GM18511 (cell line): Measurements from ENCODE around the gene BNIPL.

Experiments used
- ATAC-seq: cut with Tn5 transposase; IDR thresholded peaks from one replicate; pipeline ENCODE4 v1.9.1; 2021; ENCODE audit warnings: mild to moderate bottlenecking, moderate library complexity; ENCODE audit not compliant: unreplicated experiment

BNIPL gene

GRCh38 chr1:151054971-151055547 lies 18.7 kb downstream of the BNIPL start:
- no peak for ATAC-seq

- no peak for ATAC-seq
Observed at GRCh38 chr1:151055581-151055980, 19.2 kb downstream of the BNIPL start.

- ATAC-seq: no peak
Observed at GRCh38 chr1:151056149-151056548, 19.8 kb downstream of the BNIPL start.

GRCh38 chr1:151058692-151059091 lies 22.3 kb downstream of the BNIPL start:
- ATAC-seq: no peak

GRCh38 chr1:151059109-151060006 lies 23.0 kb downstream of the BNIPL start, which contains the start of gene CDC42SE1:
CDC42SE1 (minus strand) TSS chr1:151059622; CDS start chr1:151055730, 3,892 bp downstream.
- ATAC-seq: peak; percentile 86

GRCh38 chr1:151060007-151060656 lies 23.7 kb downstream of the BNIPL start, which contains the start of gene MLLT11:
MLLT11 (plus strand) TSS chr1:151060397; CDS start chr1:151067225, 6,828 bp downstream.
- ATAC-seq: no peak

- ATAC-seq: no peak
Observed at GRCh38 chr1:151060657-151061421, 24.5 kb downstream of the BNIPL start.

GRCh38 chr1:151061704-151062103 lies 25.3 kb downstream of the BNIPL start:
- ATAC-seq: no peak

GRCh38 chr1:151062741-151063371 lies 26.5 kb downstream of the BNIPL start:
- ATAC-seq: no peak

- no peak for ATAC-seq
Observed at GRCh38 chr1:151065089-151065645, 28.8 kb downstream of the BNIPL start.

GRCh38 chr1:151067185-151067584 lies 30.8 kb downstream of the BNIPL start:
- ATAC-seq: no peak

- no peak for ATAC-seq
Observed at GRCh38 chr1:151069103-151069486, 32.7 kb downstream of the BNIPL start.

GRCh38 chr1:151070474-151071276 lies 34.3 kb downstream of the BNIPL start, which contains the start of gene GABPB2:
GABPB2 (plus strand) TSS chr1:151070761; CDS start chr1:151088190, 17,429 bp downstream.
- peak; percentile 75 for ATAC-seq

- no peak for ATAC-seq
Observed at GRCh38 chr1:151072224-151072623, 35.8 kb downstream of the BNIPL start.

GRCh38 chr1:151085953-151086559 lies 49.7 kb downstream of the BNIPL start:
- ATAC-seq: no peak
